ENCODE measurements around the gene UGGT2.

- TF ChIP-seq CTCF (IDR thresholded peaks at IDR 0.05) (no peak), POLR2A (IDR thresholded peaks at IDR 0.05) (no peak)
These were observed 243.8 kb downstream of the UGGT2 start for GRCh38 chr13:95809429-95809828.

Measured in esophagus squamous epithelium (tissue), 4 donors.